ENCODE measurements around the gene COA1.

DNA sequence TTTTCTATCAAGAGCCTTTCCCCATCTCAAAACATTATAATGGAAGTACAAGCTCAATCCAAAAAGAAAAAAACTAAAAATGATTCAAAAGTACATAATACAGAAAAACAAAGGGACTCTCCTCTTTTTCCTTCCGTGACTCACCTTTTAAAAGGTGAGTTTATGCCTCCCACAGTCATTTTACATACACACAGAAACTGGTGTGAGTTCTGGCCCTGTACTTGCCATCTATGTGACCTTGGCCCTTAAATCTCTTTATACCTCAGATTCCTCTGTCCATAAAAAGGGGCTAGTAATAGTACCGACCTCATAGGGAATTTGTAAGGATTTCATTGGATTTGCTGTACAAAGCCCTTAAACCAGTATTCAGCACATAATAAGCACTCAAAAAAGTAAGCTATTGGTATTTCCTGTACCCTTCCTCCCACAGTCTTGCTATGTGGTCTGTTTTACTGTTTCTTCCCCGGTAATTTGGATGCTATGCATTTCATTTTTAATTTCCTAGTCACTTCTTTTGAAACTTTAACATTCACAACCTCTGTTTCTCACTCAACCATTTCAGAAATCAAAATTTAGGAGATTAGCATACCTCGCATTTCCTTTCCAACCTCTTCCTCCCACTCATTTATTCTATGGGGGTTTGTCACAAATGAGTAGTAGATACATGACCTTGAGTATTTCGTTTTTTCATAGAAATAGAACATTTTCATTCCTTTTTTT is 107.4 kb downstream of the COA1 start:
- TF ChIP-seq POLR2A (IDR thresholded peaks at IDR 0.05): no peak
- TF ChIP-seq, protein P1, sequence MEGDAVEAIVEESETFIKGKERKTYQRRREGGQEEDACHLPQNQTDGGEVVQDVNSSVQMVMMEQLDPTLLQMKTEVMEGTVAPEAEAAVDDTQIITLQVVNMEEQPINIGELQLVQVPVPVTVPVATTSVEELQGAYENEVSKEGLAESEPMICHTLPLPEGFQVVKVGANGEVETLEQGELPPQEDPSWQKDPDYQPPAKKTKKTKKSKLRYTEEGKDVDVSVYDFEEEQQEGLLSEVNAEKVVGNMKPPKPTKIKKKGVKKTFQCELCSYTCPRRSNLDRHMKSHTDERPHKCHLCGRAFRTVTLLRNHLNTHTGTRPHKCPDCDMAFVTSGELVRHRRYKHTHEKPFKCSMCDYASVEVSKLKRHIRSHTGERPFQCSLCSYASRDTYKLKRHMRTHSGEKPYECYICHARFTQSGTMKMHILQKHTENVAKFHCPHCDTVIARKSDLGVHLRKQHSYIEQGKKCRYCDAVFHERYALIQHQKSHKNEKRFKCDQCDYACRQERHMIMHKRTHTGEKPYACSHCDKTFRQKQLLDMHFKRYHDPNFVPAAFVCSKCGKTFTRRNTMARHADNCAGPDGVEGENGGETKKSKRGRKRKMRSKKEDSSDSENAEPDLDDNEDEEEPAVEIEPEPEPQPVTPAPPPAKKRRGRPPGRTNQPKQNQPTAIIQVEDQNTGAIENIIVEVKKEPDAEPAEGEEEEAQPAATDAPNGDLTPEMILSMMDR (IDR thresholded peaks at IDR 0.05): no peak

Measured in esophagus squamous epithelium (tissue), 4 donors.